Islet precursor cell (in vitro differentiated cells): ENCODE results near the gene OR8H1.

Experiments
- DNase-seq: peaks from one replicate; pipeline ENCODE4 v3.0.0-alpha.2; 2018

The OR8H1 gene, protein sequence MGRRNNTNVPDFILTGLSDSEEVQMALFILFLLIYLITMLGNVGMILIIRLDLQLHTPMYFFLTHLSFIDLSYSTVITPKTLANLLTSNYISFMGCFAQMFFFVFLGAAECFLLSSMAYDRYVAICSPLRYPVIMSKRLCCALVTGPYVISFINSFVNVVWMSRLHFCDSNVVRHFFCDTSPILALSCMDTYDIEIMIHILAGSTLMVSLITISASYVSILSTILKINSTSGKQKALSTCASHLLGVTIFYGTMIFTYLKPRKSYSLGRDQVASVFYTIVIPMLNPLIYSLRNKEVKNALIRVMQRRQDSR

DNA sequence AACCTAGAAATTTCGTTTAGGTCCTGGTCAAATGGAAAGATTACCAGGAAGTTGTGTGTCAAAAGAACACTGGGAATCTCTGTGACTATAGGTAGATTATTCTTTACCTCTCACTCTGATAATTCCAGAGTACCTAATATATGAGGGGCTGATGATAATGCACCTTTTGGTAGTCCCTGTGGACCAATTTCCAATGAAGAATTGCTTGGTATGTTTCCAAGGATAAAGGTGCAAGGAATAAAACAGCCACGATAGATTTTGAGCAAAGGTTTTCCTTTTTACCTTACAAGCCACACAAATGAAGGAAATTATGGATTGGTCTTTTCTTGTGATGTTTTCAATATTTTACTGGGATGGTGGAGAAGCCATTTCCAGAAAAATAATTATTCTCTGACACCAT, at the start of gene OR8H1:
Gene OR8H1, minus strand, starts transcription at position 101 of the 400 bp plus-strand sequence. CDS start 1,192 bp downstream, outside the sequence.
- DNase-seq = no peak

DNA sequence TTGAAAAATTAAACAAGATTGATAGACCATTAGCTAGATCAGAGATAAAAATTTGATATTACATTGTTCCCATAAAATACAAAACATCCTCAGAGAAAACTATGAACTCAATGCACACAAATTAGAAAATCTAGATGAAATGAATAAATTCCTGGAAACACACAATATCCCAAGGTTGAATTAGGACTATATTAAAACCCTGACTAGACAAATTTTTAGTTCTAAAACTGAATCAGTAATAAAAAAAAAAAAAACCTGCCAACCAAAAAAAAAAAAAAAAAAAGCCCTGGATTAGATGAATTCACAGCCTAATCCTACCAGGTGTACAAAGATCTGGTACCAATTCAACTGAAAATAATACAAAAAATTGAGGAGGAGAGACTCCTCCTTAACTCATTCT, 48.2 kb upstream of the OR8H1 start:
- DNase-seq = no peak

DNA sequence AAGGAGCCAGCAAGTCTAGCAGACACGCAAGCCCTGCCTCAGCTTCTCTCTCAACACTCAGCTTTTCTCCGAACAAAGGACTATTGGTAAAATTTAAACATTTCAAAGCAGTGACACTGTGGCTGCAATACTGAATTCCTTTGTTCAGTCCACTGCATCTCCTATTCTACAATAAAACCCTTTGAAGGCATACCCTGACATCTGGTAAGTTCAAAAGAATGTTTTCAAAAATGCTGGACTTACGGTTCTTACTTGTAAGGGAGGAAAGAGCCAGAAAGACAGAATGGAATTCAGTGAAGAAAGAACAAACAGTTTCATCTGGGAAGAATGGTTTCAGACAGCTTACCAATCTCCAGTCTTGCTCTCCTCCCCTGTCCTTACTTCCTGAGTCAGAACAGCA, 41.1 kb upstream of the OR8H1 start:
- DNase-seq = no peak

DNA sequence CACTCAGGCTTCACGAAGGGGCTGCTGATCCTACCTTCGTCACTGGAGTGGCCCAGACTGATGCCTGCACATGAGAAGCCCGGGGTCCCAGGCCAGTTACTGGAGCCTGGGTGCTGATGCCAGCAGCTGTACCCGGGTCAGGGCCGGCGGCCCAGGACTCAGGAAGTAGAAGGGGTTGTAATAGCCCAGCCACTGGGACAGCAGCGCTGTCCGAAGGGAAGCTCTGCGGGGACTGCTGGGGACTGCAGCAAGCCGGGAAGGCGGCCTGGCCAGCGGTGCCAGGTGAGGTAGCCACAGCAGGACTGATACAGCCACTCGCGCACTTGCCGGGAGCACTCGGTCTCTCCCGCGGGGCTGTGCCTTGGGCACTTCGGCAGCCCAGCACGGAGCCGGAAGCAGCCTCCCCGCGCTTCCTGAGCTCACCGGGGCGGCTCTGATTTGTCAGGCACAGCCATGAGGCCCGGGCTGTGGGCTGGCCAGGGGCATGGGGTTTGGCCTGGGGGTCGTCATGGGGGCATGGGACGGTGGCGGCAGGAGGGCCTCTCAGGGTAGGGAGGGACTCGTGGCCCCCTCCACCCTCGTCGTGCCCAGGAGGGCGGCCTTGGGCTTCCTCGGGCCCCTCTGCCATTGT, 39.9 kb upstream of the OR8H1 start:
- DNase-seq = no peak

DNA sequence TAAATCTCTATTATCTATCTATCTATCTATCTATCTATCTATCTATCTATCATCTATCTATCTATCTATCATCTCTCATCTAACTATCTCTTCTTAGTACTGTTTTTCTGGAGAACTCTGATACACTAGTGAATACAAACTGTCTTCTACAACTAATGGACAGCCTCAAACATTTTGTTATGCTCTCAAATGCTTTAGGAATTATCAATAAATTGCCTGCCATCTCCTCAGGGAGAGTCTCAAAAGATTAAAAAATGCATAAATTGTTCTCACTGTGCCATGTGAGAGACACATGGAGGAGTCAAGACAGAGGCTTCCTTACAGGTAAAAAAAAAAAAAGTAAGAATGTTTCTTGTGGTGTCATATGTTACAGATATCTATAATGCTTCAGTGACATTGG, 22.8 kb upstream of the OR8H1 start, which contains the start of gene OR8K3:
Gene OR8K3, plus strand, starts transcription at position 301 of the 400 bp plus-strand sequence. CDS start 3,163 bp downstream, outside the sequence.
- no peak for DNase-seq

DNA sequence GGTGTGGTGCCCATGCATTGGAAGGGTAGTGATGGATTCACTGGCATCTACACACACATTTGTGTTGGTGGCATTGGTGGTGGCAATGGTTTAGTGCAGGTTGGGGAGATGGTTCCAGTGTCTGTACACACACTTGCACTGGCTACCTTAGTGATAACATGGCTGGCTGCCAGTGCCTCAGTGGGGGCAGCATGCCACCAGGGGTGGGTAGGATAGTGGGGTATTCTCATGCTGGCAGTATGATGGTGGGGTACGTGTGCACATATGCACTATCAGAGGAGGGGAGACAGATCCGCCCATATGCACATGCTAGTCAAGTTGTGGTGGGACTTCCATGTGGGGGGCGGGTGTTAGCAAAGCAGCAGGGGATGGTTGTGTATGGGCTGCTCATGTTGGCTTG, 15.8 kb upstream of the OR8H1 start:
- no peak for DNase-seq

DNA sequence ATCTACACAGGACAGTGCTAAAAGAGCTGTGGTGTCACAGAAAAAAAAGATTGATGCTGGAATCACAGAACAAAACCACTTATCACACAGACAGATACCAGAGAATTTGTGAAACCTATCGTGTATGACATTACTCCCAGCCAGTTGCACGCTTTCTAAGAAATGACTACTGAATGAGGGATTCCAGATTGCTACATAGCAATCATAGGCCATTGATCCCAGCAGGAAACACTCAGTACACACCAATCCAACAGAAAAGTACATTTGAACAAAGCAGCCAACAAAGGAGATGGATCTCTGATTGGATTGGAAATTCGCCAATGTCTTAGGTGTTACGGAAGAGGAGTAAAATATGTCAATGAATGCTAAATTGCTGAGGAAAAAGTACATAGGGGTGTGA, 4.8 kb upstream of the OR8H1 start:
- DNase-seq = no peak

DNA sequence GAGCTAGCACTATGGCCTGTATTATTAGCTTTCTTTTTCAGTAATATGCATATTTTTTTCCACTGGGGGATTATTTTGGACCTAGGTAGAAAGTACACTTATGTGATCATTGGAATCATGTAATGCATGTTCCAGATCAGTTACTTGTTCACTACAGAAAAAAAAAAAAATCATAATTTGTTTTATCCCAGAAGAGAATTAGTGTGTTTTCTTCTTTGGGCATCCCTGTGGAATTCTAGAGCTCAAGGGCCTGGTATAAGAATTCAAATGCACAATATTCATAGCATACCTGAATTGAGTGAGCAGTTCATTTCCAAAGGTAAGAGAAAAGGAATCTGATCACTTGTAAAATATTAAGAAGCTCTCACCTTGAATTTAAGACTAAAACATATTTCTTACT, 18.2 kb downstream of the OR8H1 start, which contains the start of gene OR5T1:
Gene OR5T1, plus strand, starts transcription at position 301 of the 400 bp plus-strand sequence. CDS start 1,485 bp downstream, outside the sequence.
- no peak for DNase-seq

DNA sequence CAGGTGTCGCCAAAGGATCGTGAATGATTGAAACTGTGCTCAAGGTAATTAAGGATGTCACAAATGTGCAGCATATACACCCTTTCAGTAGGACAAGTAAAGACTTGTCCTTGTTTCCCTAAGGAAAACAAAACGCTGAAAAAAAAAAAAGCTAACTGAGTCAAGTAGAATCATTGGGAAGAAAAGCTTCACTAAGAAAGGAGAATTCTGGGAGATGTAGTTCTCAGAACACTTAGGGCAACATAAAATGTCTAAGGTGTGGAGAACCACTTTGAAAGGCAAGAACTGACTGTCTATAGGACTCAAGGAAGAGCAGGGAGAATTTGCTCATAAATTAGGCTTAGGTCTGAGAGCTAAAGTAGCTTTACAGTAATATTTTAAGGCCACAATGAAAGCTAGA, 21.0 kb downstream of the OR8H1 start:
- no peak for DNase-seq

DNA sequence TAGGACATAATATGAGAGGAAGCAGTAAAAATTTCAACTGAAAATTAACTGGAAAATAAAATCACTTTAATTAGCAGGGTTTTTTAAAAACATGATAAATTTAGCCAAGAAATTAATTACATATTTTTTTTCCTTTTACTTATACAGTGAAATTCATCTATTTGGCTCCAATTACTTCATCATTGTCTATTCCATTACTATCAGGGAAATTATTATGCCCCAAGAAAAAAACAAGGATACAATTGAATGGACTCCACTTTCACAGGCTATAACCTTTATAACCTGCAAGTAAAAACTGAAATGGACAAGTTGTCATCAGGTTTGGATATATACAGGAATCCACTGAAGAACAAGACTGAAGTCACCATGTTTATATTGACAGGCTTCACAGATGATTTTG, 40.1 kb downstream of the OR8H1 start, which contains the start of gene OR5T3:
Gene OR5T3, plus strand, starts transcription at position 301 of the 400 bp plus-strand sequence. Its CDS starts 0 bp downstream, at position 301.
- no peak for DNase-seq
